ENCODE data around the gene PRDM8. TPM values are rescaled to one million over a fixed set of nuclear protein-coding genes. Genes with fewer than 3 reads are reported as not detected.

The PRDM8 gene
- total and polyA plus RNA-seq, 2 of the 8 experiments (the other 6 are each of a cell fraction or from before 2014, with no cell fraction given): not detected

DNA sequence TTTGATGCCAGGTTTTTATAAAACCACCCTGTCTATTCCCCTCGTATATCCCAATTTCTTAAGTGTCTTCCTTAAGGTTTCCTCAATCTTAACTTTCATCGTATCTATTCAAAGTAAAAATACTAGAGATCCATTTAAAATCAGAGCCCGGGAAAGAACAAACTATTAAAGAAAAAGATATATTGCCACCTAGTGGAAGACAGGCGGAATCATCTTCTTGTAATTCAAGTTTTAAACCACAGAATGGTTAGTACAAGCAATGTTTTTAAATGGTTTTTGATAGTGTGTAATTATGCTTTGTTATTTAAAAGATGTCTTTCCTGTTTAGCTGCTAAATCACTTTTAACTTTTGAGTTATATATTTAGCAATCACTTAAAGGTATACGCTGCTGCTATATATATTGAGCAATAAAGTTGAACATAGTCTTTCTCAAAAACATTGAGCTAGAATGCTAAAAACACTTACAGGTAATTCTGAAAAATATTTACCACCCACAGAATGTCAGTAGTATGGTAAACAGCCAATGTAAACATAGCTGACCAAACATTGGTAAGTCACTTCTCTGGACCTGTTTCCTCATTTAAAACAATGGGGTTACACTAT, 18.2 kb downstream of the PRDM8 start:
- Histone ChIP-seq H3K9me3 (ENCODE audit: insufficient read depth in 2 of 2, low read depth in 1 of 2, low read length in 1 of 2) (no peaks in the 10 kb centered on the region), H3K4me3 (ENCODE audit: extremely low read depth in 1 of 4, insufficient read depth in 2 of 4, low read depth in 3 of 4, low read length in 4 of 4) (peak overlapping the region in 1 of 4 experiments; percentile 33; a peak in 1 of 8 replicates), H3K4me1 (replicated peaks in 1 of 4; ENCODE audit: control insufficient read depth in 3 of 4, insufficient read depth in 4 of 4, low read length in 3 of 4) (no peaks in the 10 kb centered on the region), H3K27ac (ENCODE audit: low read depth, low read length) (no peak overlapping the region), H2BK15ac (ENCODE audit: low read length) (no peak overlapping the region), H4K20me1 (replicated peaks in 1 of 2; ENCODE audit: control insufficient read depth in 1 of 2, insufficient read depth in 2 of 2, low read length in 2 of 2) (no peaks in the 10 kb centered on the region), H2BK5ac (ENCODE audit: low read depth, low read length) (no peak overlapping the region), H2BK12ac (ENCODE audit: low read depth, low read length) (no peak overlapping the region), H2BK20ac (ENCODE audit: low read length) (no peak overlapping the region), H3K23me2 (ENCODE audit: low read depth, low read length) (no peaks in the 10 kb centered on the region), H2AFZ (ENCODE audit: low read length) (no peak overlapping the region), H4K5ac (ENCODE audit: insufficient read length, low read depth, low read length) (no peak overlapping the region), H2AK5ac (ENCODE audit: low read depth, low read length) (no peak overlapping the region), H3K4ac (replicated peaks; ENCODE audit: insufficient read length, low read depth, low read length) (no peak overlapping the region), H3K27me3 (replicated peaks in 1 of 4; ENCODE audit: control insufficient read depth in 3 of 4, extremely low read depth in 1 of 4, insufficient read depth in 3 of 4, low read length in 3 of 4) (peaks cover under 1 to 6% (median 6%) of the 10 kb centered on the region in 4 experiments; a peak in 6 of 7 replicates), H4K91ac (replicated peaks; ENCODE audit: insufficient read length, low read length) (no peak overlapping the region), H3K36me3 (ENCODE audit: control insufficient read depth in 2 of 4, insufficient read depth in 4 of 4, low read length in 3 of 4) (no peaks in the 10 kb centered on the region), H3K23ac (ENCODE audit: insufficient read length) (no peak overlapping the region), H2BK120ac (replicated peaks; ENCODE audit: low read depth, low read length) (no peak overlapping the region), H3K9ac (replicated peaks in 1 of 4; ENCODE audit: extremely low read depth in 1 of 4, low read depth in 3 of 4, low read length in 3 of 4) (no peak overlapping the region), H3K4me2 (ENCODE audit: insufficient read depth in 1 of 2, low read depth in 2 of 2, low read length in 2 of 2) (no peak overlapping the region), H3K56ac (replicated peaks; ENCODE audit: insufficient read length, low read depth, low read length) (no peak overlapping the region), H4K8ac (ENCODE audit: extremely low read depth, insufficient read depth, low read length) (no peak overlapping the region), H3K18ac (ENCODE audit: extremely low read depth, low read length) (no peak overlapping the region), H3K14ac (ENCODE audit: insufficient read length) (no peak overlapping the region), H3K79me1 (ENCODE audit: low read depth, low read length) (no peaks in the 10 kb centered on the region), H3K79me2 (ENCODE audit: control insufficient read depth in 1 of 2, insufficient read depth in 2 of 2, low read length in 2 of 2) (no peaks in the 10 kb centered on the region)
- DNase-seq (ENCODE audit: low read depth in 1 of 2, low spot score in 2 of 2) (no peak), FAIRE-seq (no peak)
- 18% methylated on average over 5 of the region's 5 CpGs; no CpG with 5 or more reads in 1 of the 2 experiments for WGBS, 2 experiments (ENCODE audit: extremely low coverage in 1 of 2, insufficient coverage in 1 of 2, insufficient read length in 1 of 2, insufficient replicate concordance in 2 of 2, low coverage in 1 of 2, low lambda C conversion rate in 2 of 2, missing lambda C conversion rate in 1 of 2)
- TF ChIP-seq EGR1 (IDR thresholded peaks at IDR 0.05; ENCODE audit: borderline replicate concordance, low read depth, low read length): no peak
- TF ChIP-seq, protein P1, sequence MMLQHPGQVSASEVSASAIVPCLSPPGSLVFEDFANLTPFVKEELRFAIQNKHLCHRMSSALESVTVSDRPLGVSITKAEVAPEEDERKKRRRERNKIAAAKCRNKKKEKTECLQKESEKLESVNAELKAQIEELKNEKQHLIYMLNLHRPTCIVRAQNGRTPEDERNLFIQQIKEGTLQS (IDR thresholded peaks at IDR 0.05; ENCODE audit: insufficient read depth, low read depth, low read length): no peak
- no peak for TF ChIP-seq ZNF274 (IDR thresholded peaks at IDR 0.05; ENCODE audit: borderline replicate concordance, extremely low read depth, low read length)
- TF ChIP-seq RAD21 (IDR thresholded peaks at IDR 0.05 in 1 of 2, conservative IDR thresholded peaks at IDR 0.05 in 1 of 2; ENCODE audit: low read depth in 2 of 2, low read length in 2 of 2): peak in 1 of 2 experiments; percentile 50; a peak in 3 of 4 replicates
- TF ChIP-seq, protein P2, sequence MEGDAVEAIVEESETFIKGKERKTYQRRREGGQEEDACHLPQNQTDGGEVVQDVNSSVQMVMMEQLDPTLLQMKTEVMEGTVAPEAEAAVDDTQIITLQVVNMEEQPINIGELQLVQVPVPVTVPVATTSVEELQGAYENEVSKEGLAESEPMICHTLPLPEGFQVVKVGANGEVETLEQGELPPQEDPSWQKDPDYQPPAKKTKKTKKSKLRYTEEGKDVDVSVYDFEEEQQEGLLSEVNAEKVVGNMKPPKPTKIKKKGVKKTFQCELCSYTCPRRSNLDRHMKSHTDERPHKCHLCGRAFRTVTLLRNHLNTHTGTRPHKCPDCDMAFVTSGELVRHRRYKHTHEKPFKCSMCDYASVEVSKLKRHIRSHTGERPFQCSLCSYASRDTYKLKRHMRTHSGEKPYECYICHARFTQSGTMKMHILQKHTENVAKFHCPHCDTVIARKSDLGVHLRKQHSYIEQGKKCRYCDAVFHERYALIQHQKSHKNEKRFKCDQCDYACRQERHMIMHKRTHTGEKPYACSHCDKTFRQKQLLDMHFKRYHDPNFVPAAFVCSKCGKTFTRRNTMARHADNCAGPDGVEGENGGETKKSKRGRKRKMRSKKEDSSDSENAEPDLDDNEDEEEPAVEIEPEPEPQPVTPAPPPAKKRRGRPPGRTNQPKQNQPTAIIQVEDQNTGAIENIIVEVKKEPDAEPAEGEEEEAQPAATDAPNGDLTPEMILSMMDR (IDR thresholded peaks at IDR 0.05; ENCODE audit: control extremely low read depth in 1 of 3, insufficient read depth in 1 of 3, low read depth in 1 of 3, low read length in 3 of 3): peak in 2 of 3 experiments; percentile 27 to 42; a peak in 2 of 4 replicates
- no peak for TF ChIP-seq PHF8 (conservative IDR thresholded peaks at IDR 0.05; ENCODE audit: low read depth, low read length)
- POLR2A ChIA-PET (ENCODE audit: partially characterized antibody): no interaction called here
- CTCF ChIA-PET (ENCODE audit: partially characterized antibody): interaction anchor here (0.6 to 1.9 kb wide), 17 partner anchors 8 to 1265 kb away, joined by 3 to 7 read pairs (median 3); no protein-coding TSS in a partner anchor

Data from H1 (cell line).